ENCODE data around the gene OR2T34. TPM values are rescaled to one million over a fixed set of nuclear protein-coding genes. Genes with fewer than 3 reads are reported as not detected.

Gene OR2T34
- total RNA-seq, 1 experiment from 2014 or later: not detected

DNA sequence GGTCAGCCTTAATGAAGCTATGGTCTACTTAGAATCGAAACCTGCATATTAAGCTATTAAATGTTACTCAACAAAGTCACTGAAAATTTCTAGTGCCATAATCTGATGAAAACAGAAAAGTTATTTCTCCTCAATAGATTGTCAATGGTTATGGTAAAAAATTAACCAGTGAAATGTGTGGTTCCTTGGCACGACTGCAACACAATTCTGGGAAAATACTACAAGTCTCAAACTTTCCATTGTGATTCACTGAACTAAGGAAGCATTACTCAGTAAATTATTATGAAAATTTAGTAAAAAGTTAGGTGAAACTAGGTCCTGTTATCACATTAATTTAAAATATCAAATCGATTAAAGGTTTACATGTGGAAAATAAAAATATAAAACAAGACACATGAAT is 35.7 kb upstream of the OR2T34 start:
- TF ChIP-seq NR3C1 (CRISPR knock-in tag; conservative IDR thresholded peaks at IDR 0.05; ENCODE audit: low read depth) (no peak), JAZF1 (CRISPR knock-in tag; IDR thresholded peaks at IDR 0.05) (no peak), TCF7 (CRISPR knock-in tag; IDR thresholded peaks at IDR 0.05; ENCODE audit: low read depth) (no peak)
- TF ChIP-seq, protein P1, sequence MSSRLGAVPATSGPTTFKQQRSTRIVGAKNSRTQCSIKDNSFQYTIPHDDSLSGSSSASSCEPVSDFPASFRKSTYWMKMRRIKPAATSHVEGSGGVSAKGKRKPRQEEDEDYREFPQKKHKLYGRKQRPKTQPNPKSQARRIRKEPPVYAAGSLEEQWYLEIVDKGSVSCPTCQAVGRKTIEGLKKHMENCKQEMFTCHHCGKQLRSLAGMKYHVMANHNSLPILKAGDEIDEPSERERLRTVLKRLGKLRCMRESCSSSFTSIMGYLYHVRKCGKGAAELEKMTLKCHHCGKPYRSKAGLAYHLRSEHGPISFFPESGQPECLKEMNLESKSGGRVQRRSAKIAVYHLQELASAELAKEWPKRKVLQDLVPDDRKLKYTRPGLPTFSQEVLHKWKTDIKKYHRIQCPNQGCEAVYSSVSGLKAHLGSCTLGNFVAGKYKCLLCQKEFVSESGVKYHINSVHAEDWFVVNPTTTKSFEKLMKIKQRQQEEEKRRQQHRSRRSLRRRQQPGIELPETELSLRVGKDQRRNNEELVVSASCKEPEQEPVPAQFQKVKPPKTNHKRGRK (CRISPR knock-in tag; IDR thresholded peaks at IDR 0.05; ENCODE audit: borderline replicate concordance): no peak
- TF ChIP-seq, protein P2, sequence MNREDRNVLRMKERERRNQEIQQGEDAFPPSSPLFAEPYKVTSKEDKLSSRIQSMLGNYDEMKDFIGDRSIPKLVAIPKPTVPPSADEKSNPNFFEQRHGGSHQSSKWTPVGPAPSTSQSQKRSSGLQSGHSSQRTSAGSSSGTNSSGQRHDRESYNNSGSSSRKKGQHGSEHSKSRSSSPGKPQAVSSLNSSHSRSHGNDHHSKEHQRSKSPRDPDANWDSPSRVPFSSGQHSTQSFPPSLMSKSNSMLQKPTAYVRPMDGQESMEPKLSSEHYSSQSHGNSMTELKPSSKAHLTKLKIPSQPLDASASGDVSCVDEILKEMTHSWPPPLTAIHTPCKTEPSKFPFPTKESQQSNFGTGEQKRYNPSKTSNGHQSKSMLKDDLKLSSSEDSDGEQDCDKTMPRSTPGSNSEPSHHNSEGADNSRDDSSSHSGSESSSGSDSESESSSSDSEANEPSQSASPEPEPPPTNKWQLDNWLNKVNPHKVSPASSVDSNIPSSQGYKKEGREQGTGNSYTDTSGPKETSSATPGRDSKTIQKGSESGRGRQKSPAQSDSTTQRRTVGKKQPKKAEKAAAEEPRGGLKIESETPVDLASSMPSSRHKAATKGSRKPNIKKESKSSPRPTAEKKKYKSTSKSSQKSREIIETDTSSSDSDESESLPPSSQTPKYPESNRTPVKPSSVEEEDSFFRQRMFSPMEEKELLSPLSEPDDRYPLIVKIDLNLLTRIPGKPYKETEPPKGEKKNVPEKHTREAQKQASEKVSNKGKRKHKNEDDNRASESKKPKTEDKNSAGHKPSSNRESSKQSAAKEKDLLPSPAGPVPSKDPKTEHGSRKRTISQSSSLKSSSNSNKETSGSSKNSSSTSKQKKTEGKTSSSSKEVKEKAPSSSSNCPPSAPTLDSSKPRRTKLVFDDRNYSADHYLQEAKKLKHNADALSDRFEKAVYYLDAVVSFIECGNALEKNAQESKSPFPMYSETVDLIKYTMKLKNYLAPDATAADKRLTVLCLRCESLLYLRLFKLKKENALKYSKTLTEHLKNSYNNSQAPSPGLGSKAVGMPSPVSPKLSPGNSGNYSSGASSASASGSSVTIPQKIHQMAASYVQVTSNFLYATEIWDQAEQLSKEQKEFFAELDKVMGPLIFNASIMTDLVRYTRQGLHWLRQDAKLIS (CRISPR knock-in tag; IDR thresholded peaks at IDR 0.05; ENCODE audit: borderline replicate concordance): no peak
- TF ChIP-seq, protein P3, sequence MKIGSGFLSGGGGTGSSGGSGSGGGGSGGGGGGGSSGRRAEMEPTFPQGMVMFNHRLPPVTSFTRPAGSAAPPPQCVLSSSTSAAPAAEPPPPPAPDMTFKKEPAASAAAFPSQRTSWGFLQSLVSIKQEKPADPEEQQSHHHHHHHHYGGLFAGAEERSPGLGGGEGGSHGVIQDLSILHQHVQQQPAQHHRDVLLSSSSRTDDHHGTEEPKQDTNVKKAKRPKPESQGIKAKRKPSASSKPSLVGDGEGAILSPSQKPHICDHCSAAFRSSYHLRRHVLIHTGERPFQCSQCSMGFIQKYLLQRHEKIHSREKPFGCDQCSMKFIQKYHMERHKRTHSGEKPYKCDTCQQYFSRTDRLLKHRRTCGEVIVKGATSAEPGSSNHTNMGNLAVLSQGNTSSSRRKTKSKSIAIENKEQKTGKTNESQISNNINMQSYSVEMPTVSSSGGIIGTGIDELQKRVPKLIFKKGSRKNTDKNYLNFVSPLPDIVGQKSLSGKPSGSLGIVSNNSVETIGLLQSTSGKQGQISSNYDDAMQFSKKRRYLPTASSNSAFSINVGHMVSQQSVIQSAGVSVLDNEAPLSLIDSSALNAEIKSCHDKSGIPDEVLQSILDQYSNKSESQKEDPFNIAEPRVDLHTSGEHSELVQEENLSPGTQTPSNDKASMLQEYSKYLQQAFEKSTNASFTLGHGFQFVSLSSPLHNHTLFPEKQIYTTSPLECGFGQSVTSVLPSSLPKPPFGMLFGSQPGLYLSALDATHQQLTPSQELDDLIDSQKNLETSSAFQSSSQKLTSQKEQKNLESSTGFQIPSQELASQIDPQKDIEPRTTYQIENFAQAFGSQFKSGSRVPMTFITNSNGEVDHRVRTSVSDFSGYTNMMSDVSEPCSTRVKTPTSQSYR (CRISPR knock-in tag; IDR thresholded peaks at IDR 0.05): no peak
- TF ChIP-seq, protein P4, sequence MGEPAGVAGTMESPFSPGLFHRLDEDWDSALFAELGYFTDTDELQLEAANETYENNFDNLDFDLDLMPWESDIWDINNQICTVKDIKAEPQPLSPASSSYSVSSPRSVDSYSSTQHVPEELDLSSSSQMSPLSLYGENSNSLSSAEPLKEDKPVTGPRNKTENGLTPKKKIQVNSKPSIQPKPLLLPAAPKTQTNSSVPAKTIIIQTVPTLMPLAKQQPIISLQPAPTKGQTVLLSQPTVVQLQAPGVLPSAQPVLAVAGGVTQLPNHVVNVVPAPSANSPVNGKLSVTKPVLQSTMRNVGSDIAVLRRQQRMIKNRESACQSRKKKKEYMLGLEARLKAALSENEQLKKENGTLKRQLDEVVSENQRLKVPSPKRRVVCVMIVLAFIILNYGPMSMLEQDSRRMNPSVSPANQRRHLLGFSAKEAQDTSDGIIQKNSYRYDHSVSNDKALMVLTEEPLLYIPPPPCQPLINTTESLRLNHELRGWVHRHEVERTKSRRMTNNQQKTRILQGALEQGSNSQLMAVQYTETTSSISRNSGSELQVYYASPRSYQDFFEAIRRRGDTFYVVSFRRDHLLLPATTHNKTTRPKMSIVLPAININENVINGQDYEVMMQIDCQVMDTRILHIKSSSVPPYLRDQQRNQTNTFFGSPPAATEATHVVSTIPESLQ (CRISPR knock-in tag; IDR thresholded peaks at IDR 0.05): no peak
- TF ChIP-seq, protein P5, sequence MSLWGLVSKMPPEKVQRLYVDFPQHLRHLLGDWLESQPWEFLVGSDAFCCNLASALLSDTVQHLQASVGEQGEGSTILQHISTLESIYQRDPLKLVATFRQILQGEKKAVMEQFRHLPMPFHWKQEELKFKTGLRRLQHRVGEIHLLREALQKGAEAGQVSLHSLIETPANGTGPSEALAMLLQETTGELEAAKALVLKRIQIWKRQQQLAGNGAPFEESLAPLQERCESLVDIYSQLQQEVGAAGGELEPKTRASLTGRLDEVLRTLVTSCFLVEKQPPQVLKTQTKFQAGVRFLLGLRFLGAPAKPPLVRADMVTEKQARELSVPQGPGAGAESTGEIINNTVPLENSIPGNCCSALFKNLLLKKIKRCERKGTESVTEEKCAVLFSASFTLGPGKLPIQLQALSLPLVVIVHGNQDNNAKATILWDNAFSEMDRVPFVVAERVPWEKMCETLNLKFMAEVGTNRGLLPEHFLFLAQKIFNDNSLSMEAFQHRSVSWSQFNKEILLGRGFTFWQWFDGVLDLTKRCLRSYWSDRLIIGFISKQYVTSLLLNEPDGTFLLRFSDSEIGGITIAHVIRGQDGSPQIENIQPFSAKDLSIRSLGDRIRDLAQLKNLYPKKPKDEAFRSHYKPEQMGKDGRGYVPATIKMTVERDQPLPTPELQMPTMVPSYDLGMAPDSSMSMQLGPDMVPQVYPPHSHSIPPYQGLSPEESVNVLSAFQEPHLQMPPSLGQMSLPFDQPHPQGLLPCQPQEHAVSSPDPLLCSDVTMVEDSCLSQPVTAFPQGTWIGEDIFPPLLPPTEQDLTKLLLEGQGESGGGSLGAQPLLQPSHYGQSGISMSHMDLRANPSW (CRISPR knock-in tag; conservative IDR thresholded peaks at IDR 0.05; ENCODE audit: low read depth): no peak
- TF ChIP-seq, protein P6, sequence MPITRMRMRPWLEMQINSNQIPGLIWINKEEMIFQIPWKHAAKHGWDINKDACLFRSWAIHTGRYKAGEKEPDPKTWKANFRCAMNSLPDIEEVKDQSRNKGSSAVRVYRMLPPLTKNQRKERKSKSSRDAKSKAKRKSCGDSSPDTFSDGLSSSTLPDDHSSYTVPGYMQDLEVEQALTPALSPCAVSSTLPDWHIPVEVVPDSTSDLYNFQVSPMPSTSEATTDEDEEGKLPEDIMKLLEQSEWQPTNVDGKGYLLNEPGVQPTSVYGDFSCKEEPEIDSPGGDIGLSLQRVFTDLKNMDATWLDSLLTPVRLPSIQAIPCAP (CRISPR knock-in tag; IDR thresholded peaks at IDR 0.05): no peak
- H3K36me3 Mint-ChIP-seq: peaks cover 66% of the 10 kb centered on the region
- DNase-seq (ENCODE audit: low spot score) (no peak), ATAC-seq (no peak)
- ChIA-PET CTCF (no interaction called here), POLR2A (no interaction called here)
- H3K4me1 Mint-ChIP-seq: no peaks in the 10 kb centered on the region
- H3K27me3 Mint-ChIP-seq (ENCODE audit: low read depth): peaks cover 10% of the 10 kb centered on the region
- peaks cover 90% of the 10 kb centered on the region for H3K9me3 Mint-ChIP-seq
- no peak overlapping the region for H3K27ac Mint-ChIP-seq
- H3K4me3 Mint-ChIP-seq: no peak overlapping the region

DNA sequence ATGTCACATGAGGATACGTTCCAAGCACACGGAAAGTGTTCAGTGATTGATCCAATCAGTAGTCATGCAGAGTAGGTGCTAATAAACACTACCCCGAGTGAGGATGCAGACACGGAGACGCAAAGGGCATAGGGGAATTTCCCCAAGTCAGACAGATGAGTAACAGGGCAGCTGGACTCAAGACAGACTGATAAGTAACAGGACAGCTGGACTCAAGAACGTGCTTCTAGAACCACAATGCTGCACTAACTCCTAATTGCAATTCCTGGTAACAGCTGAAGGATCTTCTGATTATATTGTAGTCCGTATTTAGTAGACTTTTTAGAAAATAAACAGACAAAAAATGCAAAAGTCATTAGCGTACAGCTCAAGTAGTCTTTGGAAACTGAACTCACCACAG is 24.8 kb upstream of the OR2T34 start:
- ATAC-seq: no peak
- Mint-ChIP-seq H3K4me3 (no peak overlapping the region), H3K9me3 (peaks cover 78% of the 10 kb centered on the region), H3K36me3 (peaks cover 55% of the 10 kb centered on the region), H3K27me3 (ENCODE audit: low read depth) (peaks cover 7% of the 10 kb centered on the region), H3K4me1 (no peaks in the 10 kb centered on the region), H3K27ac (no peak overlapping the region)
- CTCF ChIA-PET: no interaction called here
- no peak for TF ChIP-seq SP1 (CRISPR knock-in tag; conservative IDR thresholded peaks at IDR 0.05)
- TF ChIP-seq, protein P7, sequence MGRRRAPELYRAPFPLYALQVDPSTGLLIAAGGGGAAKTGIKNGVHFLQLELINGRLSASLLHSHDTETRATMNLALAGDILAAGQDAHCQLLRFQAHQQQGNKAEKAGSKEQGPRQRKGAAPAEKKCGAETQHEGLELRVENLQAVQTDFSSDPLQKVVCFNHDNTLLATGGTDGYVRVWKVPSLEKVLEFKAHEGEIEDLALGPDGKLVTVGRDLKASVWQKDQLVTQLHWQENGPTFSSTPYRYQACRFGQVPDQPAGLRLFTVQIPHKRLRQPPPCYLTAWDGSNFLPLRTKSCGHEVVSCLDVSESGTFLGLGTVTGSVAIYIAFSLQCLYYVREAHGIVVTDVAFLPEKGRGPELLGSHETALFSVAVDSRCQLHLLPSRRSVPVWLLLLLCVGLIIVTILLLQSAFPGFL (CRISPR knock-in tag; IDR thresholded peaks at IDR 0.05; ENCODE audit: borderline replicate concordance): no peak
- no peak for DNase-seq (ENCODE audit: low spot score)
- POLR2A ChIA-PET: no interaction called here

Data from WTC11 (cell line).